B cell (primary cell): ENCODE data around the gene UFL1. TPM values are rescaled to one million over a fixed set of nuclear protein-coding genes. Genes with fewer than 3 reads are reported as not detected.

ENCODE experiments used
- ATAC-seq: fragments of 200-7000 bp; cut with Tn5 transposase; one replicate; pipeline ENCODE4 v1.10.0; 2021; ENCODE audit warnings: low read depth, mild to moderate bottlenecking, moderate number of reproducible peaks, moderate library complexity
- CTCF ChIA-PET: fragments of 350-600 bp; sonication (Branson Sonifier 250); formaldehyde crosslinking; loops from one replicate; lab custom pipeline; 2021; ENCODE audit warnings: antibody characterized with exemption, inconsistent platforms; lab: Charles Lee
- POLR2A ChIA-PET: fragments of 350-600 bp; sonication (Branson Sonifier 250); formaldehyde crosslinking; loops from one replicate; lab custom pipeline; 2021; ENCODE audit warnings: antibody characterized with exemption; lab: Charles Lee
- DNase-seq: peaks from one replicate; pipeline ENCODE4 v3.0.0; 2013
- H2AFZ ChIP-seq: 2 replicates; pipeline ENCODE4 v1.6.1; 2012; ENCODE audit warnings: mild to moderate bottlenecking, low read depth, low read length; ENCODE audit not compliant: insufficient read depth, poor library complexity, severe bottlenecking
- H3K27ac ChIP-seq, 2 donors: 1 replicate in 1 of 2; 2 replicates in 1 of 2; pipeline ENCODE4 v1.5.1; 2012 to 2013; ENCODE audit warnings: low read length in 2 of 2, mild to moderate bottlenecking in 2 of 2, moderate library complexity in 1 of 2
- H3K27me3 ChIP-seq, 4 experiments: fragments of 200-600 bp in 1 of 4; sonication (generic) in 1 of 4; replicated peaks in 1 of 4; 1 replicate in 2 of 4; 2 replicates in 2 of 4; pipeline versions ENCODE4 v1.6.1 to v1.7.0; 2013 to 2016; ENCODE audit warnings: low read length in 3 of 4, mild to moderate bottlenecking in 2 of 4, mixed read lengths in 1 of 4, moderate library complexity in 1 of 4; ENCODE audit not compliant: insufficient read depth in 4 of 4, control insufficient read depth in 3 of 4; ENCODE audit errors: control extremely low read depth in 1 of 4
- H3K36me3 ChIP-seq, 2 experiments: replicated peaks in 1 of 2; 1 replicate in 1 of 2; 2 replicates in 1 of 2; pipeline versions ENCODE4 v1.6.1 to v1.7.1; 2013; ENCODE audit warnings: low read length in 1 of 2; ENCODE audit not compliant: insufficient read depth in 2 of 2, control insufficient read depth in 1 of 2; ENCODE audit errors: control extremely low read depth in 1 of 2, extremely low read depth in 1 of 2
- H3K4me1 ChIP-seq, 2 donors: fragments of 200-600 bp in 1 of 2; sonication (generic) in 1 of 2; 1 replicate in 1 of 2; 2 replicates in 1 of 2; pipeline versions ENCODE4 v1.5.1 to v1.6.1; 2013 to 2017; ENCODE audit warnings: low read length in 2 of 2; ENCODE audit not compliant: control insufficient read depth in 2 of 2, insufficient read depth in 2 of 2
- H3K4me2 ChIP-seq: replicated peaks from 2 replicates; pipeline ENCODE3; 2012; ENCODE audit warnings: mild to moderate bottlenecking, low read depth, low read length; ENCODE audit not compliant: poor library complexity, severe bottlenecking
- H3K4me3 ChIP-seq, 5 experiments: fragments of 200-600 bp in 1 of 5; sonication (generic) in 1 of 5; 1 replicate in 3 of 5; 2 replicates in 2 of 5; pipeline versions ENCODE4 v1.5.1 to v1.7.0; 2011 to 2016; ENCODE audit warnings: low read length in 4 of 5, mild to moderate bottlenecking in 4 of 5, low read depth in 2 of 5, control low read depth in 1 of 5, moderate library complexity in 1 of 5; ENCODE audit not compliant: insufficient read depth in 1 of 5; ENCODE audit errors: control extremely low read depth in 1 of 5, extremely low read depth in 1 of 5
- H3K79me2 ChIP-seq: fragments of 200-600 bp; sonication (generic); one replicate; pipeline ENCODE4 v1.6.0; 2016; ENCODE audit warnings: low read length; ENCODE audit not compliant: control insufficient read depth, insufficient read depth
- H3K9ac ChIP-seq: fragments of 200-600 bp; sonication (generic); 2 replicates; pipeline ENCODE4 v1.6.1; 2017; ENCODE audit warnings: mild to moderate bottlenecking, low read length, moderate library complexity
- H3K9me3 ChIP-seq, 3 donors: one replicate each; pipeline versions ENCODE4 v1.6.1 to v1.7.1; 2013; ENCODE audit warnings: low read length in 2 of 3; ENCODE audit not compliant: control insufficient read depth in 2 of 3, insufficient read depth in 1 of 3; ENCODE audit errors: control extremely low read depth in 1 of 3
- H4K20me1 ChIP-seq: 2 replicates; pipeline ENCODE4 v1.6.0; 2012; ENCODE audit warnings: mild to moderate bottlenecking, low read length; ENCODE audit not compliant: insufficient read depth, control insufficient read depth, poor library complexity, severe bottlenecking
- H3K27ac Mint-ChIP-seq: one replicate; pipeline ENCODE4 v1.8.0; 2021; ENCODE audit warnings: mixed read lengths
- H3K27me3 Mint-ChIP-seq: one replicate; pipeline ENCODE4 v1.8.0; 2021; ENCODE audit warnings: mixed read lengths
- H3K4me1 Mint-ChIP-seq: one replicate; pipeline ENCODE4 v1.8.0; 2021; ENCODE audit warnings: mixed read lengths
- H3K4me3 Mint-ChIP-seq: one replicate; pipeline ENCODE4 v1.8.0; 2021; ENCODE audit warnings: mixed read lengths
- H3K9me3 Mint-ChIP-seq: one replicate; pipeline ENCODE4 v1.8.0; 2022; ENCODE audit warnings: mixed read lengths; ENCODE audit not compliant: insufficient read depth
- CTCF ChIP-seq: fragments of 200-600 bp; IDR thresholded peaks from one replicate; pipeline ENCODE4 v1.8.0; 2022; ENCODE audit warnings: antibody characterized with exemption, mild to moderate bottlenecking
- EZH2 ChIP-seq: IDR thresholded peaks from 2 replicates; pipeline ENCODE4 v1.6.1; 2012; ENCODE audit warnings: borderline replicate concordance, low read depth, mild to moderate bottlenecking, moderate library complexity, low read length; ENCODE audit not compliant: insufficient read depth, poor library complexity, severe bottlenecking
- WGBS: methylation state at CpG from one replicate; pipeline ENCODE4 v1.1.5; 2013; ENCODE audit warnings: missing lambda C conversion rate; ENCODE audit not compliant: insufficient coverage; 5-methylcytosine and 5-hydroxymethylcytosine counted together
- intact Hi-C: fragments of 100-400 bp; cut with micrococcal nuclease; formaldehyde crosslinking; loops from one replicate; pipeline ENCODE4 v1.10.0; 2022
- polyA plus RNA-seq: library from polyadenylated mRNA; depleted of rRNA; stranded (reverse); fragments of >200 nt; gene quantifications from 2 replicates; pipeline ENCODE4 v1.2.3, GENCODE V29; 2012
- total RNA-seq, 2 donors: library from RNA; stranded (reverse); fragments of 120-200 nt in 1 of 2; gene quantifications; 1 replicate in 1 of 2; 2 replicates in 1 of 2; pipeline versions ENCODE4 v1.2.3 to v1.2.4, GENCODE V29; 2013 to 2022

The UFL1 gene
- total and polyA plus RNA-seq, 2 donors (not counting 1 experiment from before 2014, with no cell fraction given): 6.2 to 25.0 TPM

- TF ChIP-seq EZH2 (no peak), CTCF (no peak)
- H3K4me1 Mint-ChIP-seq: no peaks in the 10 kb centered on the region
- H3K9me3 Mint-ChIP-seq: peaks cover 20% of the 10 kb centered on the region
- DNase-seq (no peak), ATAC-seq (no peak)
- Histone ChIP-seq H4K20me1 (no peaks in the 10 kb centered on the region), H2AFZ (no peak overlapping the region), H3K27me3 (no peaks in the 10 kb centered on the region), H3K4me3 (no peak overlapping the region), H3K4me2 (no peak overlapping the region), H3K9me3 (peaks cover 0 to 15% (median 12%) of the 10 kb centered on the region in 3 donors), H3K27ac (no peak overlapping the region), H3K36me3 (no peaks in the 10 kb centered on the region), H3K4me1 (no peaks in the 10 kb centered on the region), H3K9ac (no peak overlapping the region), H3K79me2 (no peaks in the 10 kb centered on the region)
- POLR2A ChIA-PET: no interaction called here
- no peak overlapping the region for H3K4me3 Mint-ChIP-seq
- H3K27me3 Mint-ChIP-seq: no peaks in the 10 kb centered on the region
- intact Hi-C loops: no loop called here
- no peak overlapping the region for H3K27ac Mint-ChIP-seq
- CTCF ChIA-PET: no interaction called here
- 81% methylated on average over 2 of the region's 5 CpGs for WGBS
These were observed 42.9 kb upstream of the UFL1 start for GRCh38 chr6:96478695-96479094.

- no peak overlapping the region for H3K27ac Mint-ChIP-seq
- no peaks in the 10 kb centered on the region for H3K4me1 ChIP-seq
- H4K20me1 ChIP-seq: no peaks in the 10 kb centered on the region
- no peak for DNase-seq
- H3K27ac ChIP-seq: no peak overlapping the region
- no peaks in the 10 kb centered on the region for H3K27me3 Mint-ChIP-seq
- no peak overlapping the region for H2AFZ ChIP-seq
- WGBS: no CpG with 5 or more reads among the region's 2 CpGs
- H3K4me1 Mint-ChIP-seq: no peaks in the 10 kb centered on the region
- H3K36me3 ChIP-seq: no peaks in the 10 kb centered on the region
- TF ChIP-seq CTCF: no peak
- TF ChIP-seq EZH2: no peak
- intact Hi-C loops: no loop called here
- no peak overlapping the region for H3K4me3 ChIP-seq
- no peaks in the 10 kb centered on the region for H3K79me2 ChIP-seq
- ChIA-PET CTCF (no interaction called here), POLR2A (no interaction called here)
- H3K4me2 ChIP-seq: no peak overlapping the region
- peaks cover 24% of the 10 kb centered on the region for H3K9me3 Mint-ChIP-seq
- no peaks in the 10 kb centered on the region for H3K27me3 ChIP-seq
- peaks cover 0 to 33% (median 10%) of the 10 kb centered on the region in 3 donors for H3K9me3 ChIP-seq
- H3K9ac ChIP-seq: no peak overlapping the region
- H3K4me3 Mint-ChIP-seq: no peak overlapping the region
- ATAC-seq: no peak
These were observed 29.7 kb upstream of the UFL1 start for GRCh38 chr6:96491926-96492325.
